ENCODE measurements around the gene RAB13.

Gene RAB13

GRCh38 chr1:153932156-153933131 is 53.7 kb downstream of the RAB13 start:
- no peak for DNase-seq
